Right atrium auricular region (tissue), 2 donors: ENCODE results near the gene C16orf82. TPM values are rescaled to one million over a fixed set of nuclear protein-coding genes. Genes with fewer than 3 reads are reported as not detected.
A peak's percentile ranks its signal among the peaks of the same experiment; 100 is the strongest.

Source experiments
- DNase-seq: peaks from one replicate; pipeline ENCODE4 v3.0.0-alpha.2; 2019; ENCODE audit warnings: low spot score
- H3K27ac ChIP-seq, 2 donors: fragments of 200-600 bp; sonication (generic); 1 replicate in 1 of 2; 2 replicates in 1 of 2; pipeline ENCODE4 v1.5.1; 2016 to 2019
- H3K27me3 ChIP-seq, 2 donors: fragments of 200-600 bp; sonication (generic); one replicate each; pipeline versions ENCODE4 v1.5.1 to v1.6.0; 2017 to 2019
- H3K36me3 ChIP-seq: fragments of 200-600 bp; sonication (generic); one replicate; pipeline ENCODE4 v1.5.1; 2016
- H3K4me1 ChIP-seq, 2 donors: fragments of 200-600 bp; sonication (generic); one replicate each; pipeline versions ENCODE4 v1.5.1 to v1.6.0; 2017 to 2019
- H3K4me3 ChIP-seq, 2 donors: fragments of 200-600 bp; sonication (generic); 1 replicate in 1 of 2; 2 replicates in 1 of 2; pipeline ENCODE4 v1.5.1; 2017 to 2019; ENCODE audit warnings: mild to moderate bottlenecking in 1 of 2, moderate library complexity in 1 of 2
- H3K9me3 ChIP-seq, 2 donors: fragments of 200-600 bp; sonication (generic); one replicate each; pipeline ENCODE4 v1.5.1; 2019
- CTCF ChIP-seq, 2 donors: fragments of 200-600 bp; sonication (generic); IDR thresholded peaks; one replicate each; pipeline ENCODE4 v1.5.1; 2019; ENCODE audit warnings: antibody characterized with exemption in 2 of 2
- total RNA-seq, 2 donors: library from RNA; depleted of rRNA; stranded (reverse); fragments of >200 nt; gene quantifications; one replicate each; pipeline ENCODE4 v1.1.0, GENCODE V29; 2016

The C16orf82 gene
- total RNA-seq, 2 donors from 2014 or later: not detected

GRCh38 chr16:27109666-27110523 lies 43.2 kb downstream of the C16orf82 start:
- peak; percentile 70 for DNase-seq
- Histone ChIP-seq H3K4me3 (peak overlapping the region in 1 of 2 donors; percentile 41), H3K36me3 (no peaks in the 10 kb centered on the region), H3K9me3 (no peaks in the 10 kb centered on the region), H3K27me3 (no peaks in the 10 kb centered on the region), H3K27ac (peak overlapping the region in 1 of 2 donors; percentile 3), H3K4me1 (peaks cover 0 to 12% of the 10 kb centered on the region in 2 donors)
- peak; percentile 93 to 96 for TF ChIP-seq CTCF (IDR thresholded peaks at IDR 0.05)

GRCh38 chr16:27110524-27110896 lies 43.8 kb downstream of the C16orf82 start:
- TF ChIP-seq CTCF (IDR thresholded peaks at IDR 0.05): no peak
- Histone ChIP-seq H3K4me3 (no peak overlapping the region), H3K27ac (no peak overlapping the region), H3K9me3 (no peaks in the 10 kb centered on the region), H3K27me3 (no peaks in the 10 kb centered on the region), H3K36me3 (no peaks in the 10 kb centered on the region), H3K4me1 (peaks cover 0 to 12% of the 10 kb centered on the region in 2 donors)
- no peak for DNase-seq

GRCh38 chr16:27111486-27111885 lies 44.8 kb downstream of the C16orf82 start:
- Histone ChIP-seq H3K4me3 (no peak overlapping the region), H3K27ac (no peak overlapping the region), H3K27me3 (no peaks in the 10 kb centered on the region), H3K4me1 (peaks cover 0 to 12% of the 10 kb centered on the region in 2 donors), H3K36me3 (no peaks in the 10 kb centered on the region), H3K9me3 (no peaks in the 10 kb centered on the region)
- DNase-seq: no peak
- TF ChIP-seq CTCF (IDR thresholded peaks at IDR 0.05): no peak

GRCh38 chr16:27112093-27112811 lies 45.5 kb downstream of the C16orf82 start:
- H3K27me3 ChIP-seq: no peaks in the 10 kb centered on the region
- DNase-seq: no peak
- no peak overlapping the region for H3K27ac ChIP-seq
- no peaks in the 10 kb centered on the region for H3K36me3 ChIP-seq
- peaks cover 0 to 12% of the 10 kb centered on the region in 2 donors for H3K4me1 ChIP-seq
- H3K4me3 ChIP-seq: no peak overlapping the region
- TF ChIP-seq CTCF (IDR thresholded peaks at IDR 0.05): no peak
- H3K9me3 ChIP-seq: no peaks in the 10 kb centered on the region

GRCh38 chr16:27113341-27113841 lies 46.7 kb downstream of the C16orf82 start:
- DNase-seq: no peak
- no peak overlapping the region for H3K27ac ChIP-seq
- peaks cover 0 to 12% of the 10 kb centered on the region in 2 donors for H3K4me1 ChIP-seq
- H3K4me3 ChIP-seq: no peak overlapping the region
- no peaks in the 10 kb centered on the region for H3K27me3 ChIP-seq
- no peaks in the 10 kb centered on the region for H3K36me3 ChIP-seq
- no peak for TF ChIP-seq CTCF (IDR thresholded peaks at IDR 0.05)
- H3K9me3 ChIP-seq: no peaks in the 10 kb centered on the region
